Peyer's patch (tissue), 4 donors: ENCODE results near the gene RTP3.

ENCODE experiments used
- POLR2A ChIP-seq, 2 donors: fragments of 450-650 bp; IDR thresholded peaks; one replicate each; pipeline ENCODE4 v1.5.1; 2017; ENCODE audit warnings: antibody characterized with exemption in 2 of 2, mild to moderate bottlenecking in 2 of 2, moderate library complexity in 2 of 2
- TF ChIP-seq, protein P1 (sequence below), 6 experiments: fragments of 450-650 bp in 4 of 6; fragments of 200-600 bp in 2 of 6; sonication (generic) in 1 of 6; IDR thresholded peaks; one replicate each; pipeline ENCODE4 v1.5.1; 2017 to 2019; ENCODE audit warnings: antibody characterized with exemption in 6 of 6, mild to moderate bottlenecking in 3 of 6, moderate library complexity in 1 of 6

DNA sequence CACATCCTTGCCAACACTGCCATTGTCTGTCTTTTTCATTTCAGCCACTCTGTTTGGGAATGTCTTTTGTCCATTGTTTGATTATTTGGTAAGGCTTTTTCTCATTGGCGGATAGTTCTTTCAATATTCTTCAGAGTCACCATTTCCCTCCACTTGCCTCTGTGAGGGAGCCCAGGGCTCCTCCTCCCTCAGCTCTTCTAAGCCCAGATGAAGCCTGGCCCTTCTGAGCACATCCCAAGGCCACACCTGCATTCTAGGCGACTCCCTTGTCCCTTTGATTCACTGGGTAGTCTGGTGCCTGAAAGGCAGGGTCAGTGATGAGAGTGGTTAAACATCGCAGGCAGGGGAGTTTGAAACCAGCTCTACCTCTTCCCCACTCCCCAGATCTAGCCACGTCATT is 20.6 kb upstream of the RTP3 start:
- TF ChIP-seq, protein P1, sequence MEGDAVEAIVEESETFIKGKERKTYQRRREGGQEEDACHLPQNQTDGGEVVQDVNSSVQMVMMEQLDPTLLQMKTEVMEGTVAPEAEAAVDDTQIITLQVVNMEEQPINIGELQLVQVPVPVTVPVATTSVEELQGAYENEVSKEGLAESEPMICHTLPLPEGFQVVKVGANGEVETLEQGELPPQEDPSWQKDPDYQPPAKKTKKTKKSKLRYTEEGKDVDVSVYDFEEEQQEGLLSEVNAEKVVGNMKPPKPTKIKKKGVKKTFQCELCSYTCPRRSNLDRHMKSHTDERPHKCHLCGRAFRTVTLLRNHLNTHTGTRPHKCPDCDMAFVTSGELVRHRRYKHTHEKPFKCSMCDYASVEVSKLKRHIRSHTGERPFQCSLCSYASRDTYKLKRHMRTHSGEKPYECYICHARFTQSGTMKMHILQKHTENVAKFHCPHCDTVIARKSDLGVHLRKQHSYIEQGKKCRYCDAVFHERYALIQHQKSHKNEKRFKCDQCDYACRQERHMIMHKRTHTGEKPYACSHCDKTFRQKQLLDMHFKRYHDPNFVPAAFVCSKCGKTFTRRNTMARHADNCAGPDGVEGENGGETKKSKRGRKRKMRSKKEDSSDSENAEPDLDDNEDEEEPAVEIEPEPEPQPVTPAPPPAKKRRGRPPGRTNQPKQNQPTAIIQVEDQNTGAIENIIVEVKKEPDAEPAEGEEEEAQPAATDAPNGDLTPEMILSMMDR (IDR thresholded peaks at IDR 0.05): no peak
- no peak for TF ChIP-seq POLR2A (IDR thresholded peaks at IDR 0.05)
